ENCODE data around the gene NTM. TPM values are rescaled to one million over a fixed set of nuclear protein-coding genes. Genes with fewer than 3 reads are reported as not detected.

The NTM gene
- total RNA-seq, 2 experiments from 2014 or later, result not detected

- H3K4me3 Mint-ChIP-seq, result no peak overlapping the region
- no peaks in the 10 kb centered on the region for H3K36me3 Mint-ChIP-seq (ENCODE audit: low read depth)
- H3K27me3 Mint-ChIP-seq, result no peaks in the 10 kb centered on the region
- intact Hi-C loops (cut with micrococcal nuclease), result no loop called here
- POLR2A ChIA-PET, result no interaction called here
- ATAC-seq, result no peak
- H3K27ac Mint-ChIP-seq, result no peak overlapping the region
- no peaks in the 10 kb centered on the region for H3K9me3 Mint-ChIP-seq
- DNase-seq, result no peak
- H3K4me1 Mint-ChIP-seq (ENCODE audit: low read depth), result no peaks in the 10 kb centered on the region
- no peak for TF ChIP-seq CTCF (IDR thresholded peaks at IDR 0.05)
- CTCF ChIA-PET, result no interaction called here
Observed at GRCh38 chr11:131447898-131448297, 77.5 kb downstream of the NTM start.

DNA sequence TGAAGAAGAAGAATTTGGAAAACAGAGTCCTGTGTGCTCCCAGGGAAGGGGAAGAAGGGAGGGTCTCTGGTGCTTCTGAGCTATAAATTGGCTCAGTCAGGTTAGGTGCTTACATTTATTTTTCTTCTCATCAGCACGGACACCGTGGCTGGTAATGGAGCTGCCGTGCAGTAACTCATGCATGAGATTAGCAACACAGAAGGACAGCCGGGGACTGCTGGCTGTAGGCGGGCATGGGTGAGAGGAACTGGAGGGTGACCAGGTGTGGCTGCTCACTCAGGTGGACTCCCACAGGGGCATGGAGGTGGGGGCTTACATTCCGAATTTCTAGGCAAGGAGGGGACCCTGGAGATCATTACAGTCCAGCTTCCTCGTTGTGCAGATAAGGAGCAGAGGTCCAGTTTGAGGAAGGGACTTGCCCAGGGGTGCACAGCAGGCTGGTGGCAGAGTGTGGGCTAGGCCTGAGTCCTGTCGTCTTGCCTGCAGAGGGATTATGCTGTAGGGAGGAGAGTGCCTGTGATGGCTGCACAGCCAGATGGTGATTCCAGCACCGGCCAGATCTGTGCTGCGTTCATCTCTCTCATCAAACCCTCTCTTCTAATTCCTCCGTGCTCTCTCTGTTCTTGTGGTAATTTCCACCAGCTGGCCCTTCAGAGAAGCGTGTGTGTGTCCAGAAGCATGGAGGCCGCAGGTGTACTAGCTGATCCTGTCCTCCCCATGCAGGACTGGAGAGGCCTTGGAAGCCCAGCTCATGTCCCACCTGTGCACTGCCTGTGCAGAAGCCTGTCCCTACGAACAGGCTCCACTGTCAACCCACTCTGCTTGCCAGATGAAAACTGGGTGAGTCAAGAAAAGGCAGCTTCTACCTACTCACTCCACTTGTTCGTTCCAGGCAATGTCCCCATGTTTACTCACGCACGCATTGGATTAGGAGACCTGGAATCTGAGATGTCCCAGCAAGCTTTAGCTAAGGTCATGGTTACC is 78.9 kb downstream of the NTM start:
- intact Hi-C loops (cut with micrococcal nuclease), result no loop called here
- Mint-ChIP-seq H3K4me3 (no peak overlapping the region), H3K4me1 (ENCODE audit: low read depth) (no peaks in the 10 kb centered on the region), H3K27ac (no peak overlapping the region), H3K36me3 (ENCODE audit: low read depth) (no peaks in the 10 kb centered on the region), H3K9me3 (no peaks in the 10 kb centered on the region), H3K27me3 (no peaks in the 10 kb centered on the region)
- CTCF ChIA-PET, result no interaction called here
- TF ChIP-seq CTCF (IDR thresholded peaks at IDR 0.05), result no peak
- DNase-seq (no peak), ATAC-seq (no peak)
- POLR2A ChIA-PET, result interaction anchor here (0.6 kb wide), 1 partner anchor 17 kb away, joined by 3 read pairs; no protein-coding TSS in a partner anchor

DNA sequence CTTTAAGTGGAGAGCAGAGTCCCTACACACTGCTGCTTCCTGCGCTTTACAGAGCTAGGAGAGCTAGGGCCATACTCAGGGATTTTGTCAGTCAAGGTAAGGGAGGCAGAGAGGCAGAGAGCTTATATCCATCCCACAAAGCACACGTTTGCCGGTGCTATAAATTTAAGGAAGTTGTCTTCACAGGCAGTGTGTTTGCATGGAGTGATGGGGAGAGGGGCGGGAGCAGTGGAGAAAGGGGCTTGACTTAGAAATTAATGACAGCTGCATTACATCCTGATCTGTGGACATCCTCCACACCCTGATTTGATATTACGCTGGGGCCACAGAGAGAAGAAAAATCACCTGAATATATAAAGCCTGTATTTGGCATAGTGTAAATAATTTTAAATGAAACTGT is 84.1 kb downstream of the NTM start:
- H3K27ac Mint-ChIP-seq, result no peak overlapping the region
- DNase-seq (no peak), ATAC-seq (no peak)
- TF ChIP-seq CTCF (IDR thresholded peaks at IDR 0.05), result no peak
- no peaks in the 10 kb centered on the region for H3K9me3 Mint-ChIP-seq
- no peak overlapping the region for H3K4me3 Mint-ChIP-seq
- ChIA-PET CTCF (no interaction called here), POLR2A (no interaction called here)
- H3K4me1 Mint-ChIP-seq (ENCODE audit: low read depth), result no peaks in the 10 kb centered on the region
- no peaks in the 10 kb centered on the region for H3K27me3 Mint-ChIP-seq
- intact Hi-C loops (cut with micrococcal nuclease), result no loop called here
- no peaks in the 10 kb centered on the region for H3K36me3 Mint-ChIP-seq (ENCODE audit: low read depth)

- ChIA-PET CTCF (interaction anchor here (1.2 kb wide), 1 partner anchor 15 kb away, joined by 3 read pairs; no protein-coding TSS in a partner anchor), POLR2A (no interaction called here)
- DNase-seq (no peak), ATAC-seq (no peak)
- Mint-ChIP-seq H3K36me3 (ENCODE audit: low read depth) (no peaks in the 10 kb centered on the region), H3K27ac (no peak overlapping the region), H3K4me1 (ENCODE audit: low read depth) (no peaks in the 10 kb centered on the region), H3K27me3 (no peaks in the 10 kb centered on the region), H3K4me3 (no peak overlapping the region), H3K9me3 (no peaks in the 10 kb centered on the region)
- no peak for TF ChIP-seq CTCF (IDR thresholded peaks at IDR 0.05)
- intact Hi-C loops (cut with micrococcal nuclease), result no loop called here
Observed at GRCh38 chr11:131454989-131455388, 84.6 kb downstream of the NTM start.
